Neural cell (in vitro differentiated cells): ENCODE measurements around the gene BOD1. TPM values are rescaled to one million over a fixed set of nuclear protein-coding genes. Genes with fewer than 3 reads are reported as not detected.

Source experiments
- H2AFZ ChIP-seq: fragments of 200-600, 300-800 bp; sonication (generic), shearing (Covaris generic); 2 replicates; pipeline ENCODE4 v1.6.0; 2014; ENCODE audit warnings: low read depth, mild to moderate bottlenecking, antibody characterized with exemption, low read length, moderate library complexity
- H3F3A ChIP-seq: fragments of 200-600 bp; shearing (Covaris generic); 2 replicates; pipeline ENCODE4 v1.6.1; 2016; ENCODE audit warnings: mild to moderate bottlenecking, moderate library complexity, mixed read lengths, antibody characterized with exemption, low read length; ENCODE audit not compliant: insufficient read depth, poor library complexity, severe bottlenecking
- H3K27ac ChIP-seq: fragments of 200-600, 300-800 bp; sonication (generic), shearing (Covaris generic); 2 replicates; pipeline ENCODE4 v1.5.1; 2014; ENCODE audit warnings: mild to moderate bottlenecking, low read length, moderate library complexity
- H3K27me3 ChIP-seq: fragments of 300-800, 200-600 bp; sonication (generic), shearing (Covaris generic); 2 replicates; pipeline ENCODE4 v1.6.0; 2014; ENCODE audit warnings: mild to moderate bottlenecking, low read depth, low read length, moderate library complexity; ENCODE audit not compliant: insufficient read depth
- H3K36me3 ChIP-seq: fragments of 300-800, 200-600 bp; sonication (generic), shearing (Covaris generic); 2 replicates; pipeline ENCODE4 v1.5.1; 2014; ENCODE audit warnings: mild to moderate bottlenecking, antibody characterized with exemption, low read length, moderate library complexity; ENCODE audit not compliant: insufficient read depth
- H3K4me2 ChIP-seq: fragments of 300-800, 200-600 bp; sonication (generic), shearing (Covaris generic); 2 replicates; pipeline ENCODE4 v1.6.0; 2014; ENCODE audit warnings: mild to moderate bottlenecking, low read length
- H3K4me3 ChIP-seq: fragments of 300-800, 200-600 bp; sonication (generic), shearing (Covaris generic); 2 replicates; pipeline ENCODE4 v1.5.1; 2014; ENCODE audit warnings: mild to moderate bottlenecking, low read length, moderate library complexity
- H3K79me2 ChIP-seq: fragments of 200-600 bp; shearing (Covaris generic); replicated peaks from 2 replicates; pipeline ENCODE4 v1.6.0; 2014; ENCODE audit warnings: mild to moderate bottlenecking, low read length, moderate library complexity; ENCODE audit not compliant: insufficient read depth
- H3K9ac ChIP-seq: fragments of 300-800, 200-600 bp; sonication (generic), shearing (Covaris generic); 2 replicates; pipeline ENCODE4 v1.6.1; 2016; ENCODE audit warnings: mild to moderate bottlenecking, low read length, mixed read lengths
- H3K9me2 ChIP-seq: fragments of 200-600 bp; shearing (Covaris generic); 2 replicates; pipeline ENCODE4 v1.6.1; 2016; ENCODE audit warnings: mild to moderate bottlenecking, low read length, mixed read lengths; ENCODE audit not compliant: insufficient read depth
- H3K9me3 ChIP-seq: fragments of 200-600, 300-800 bp; sonication (generic), shearing (Covaris generic); 2 replicates; pipeline ENCODE4 v1.6.1; 2016; ENCODE audit warnings: mild to moderate bottlenecking, mixed run types, low read length, moderate library complexity, mixed read lengths
- H4K20me1 ChIP-seq: fragments of 200-600 bp; shearing (Covaris generic); 2 replicates; pipeline ENCODE4 v1.6.1; 2016; ENCODE audit warnings: mild to moderate bottlenecking, mixed run types; ENCODE audit not compliant: insufficient read depth
- CTCF ChIP-seq: fragments of 450-650 bp; IDR thresholded peaks from 2 replicates; pipeline ENCODE4 v1.5.1; 2014; ENCODE audit warnings: antibody characterized with exemption, mild to moderate bottlenecking, moderate library complexity; ENCODE audit not compliant: poor library complexity, severe bottlenecking
- EP300 ChIP-seq: fragments of 450-650 bp; conservative IDR thresholded peaks from 2 replicates; pipeline ENCODE4 v1.6.1; 2014; ENCODE audit warnings: antibody characterized with exemption, mild to moderate bottlenecking, moderate library complexity; ENCODE audit not compliant: poor library complexity, severe bottlenecking
- EZH2 ChIP-seq: fragments of 200-600, 300-800 bp; shearing (Covaris generic), sonication (generic); IDR thresholded peaks from 2 replicates; pipeline ENCODE4 v1.6.1; 2014; ENCODE audit warnings: antibody characterized with exemption, low read length, borderline replicate concordance, mild to moderate bottlenecking; ENCODE audit not compliant: insufficient read depth, poor library complexity, severe bottlenecking
- MXI1 ChIP-seq: fragments of 450-650 bp; conservative IDR thresholded peaks from 2 replicates; pipeline ENCODE4 v1.6.1; 2014; ENCODE audit warnings: antibody characterized with exemption, mild to moderate bottlenecking; ENCODE audit not compliant: poor library complexity, severe bottlenecking
- POLR2AphosphoS5 ChIP-seq: IDR thresholded peaks from 2 replicates; pipeline ENCODE4 v1.6.1; 2012
- RAD21 ChIP-seq: fragments of 450-650 bp; conservative IDR thresholded peaks from 2 replicates; pipeline ENCODE4 v1.6.1; 2014; ENCODE audit warnings: antibody characterized with exemption, mild to moderate bottlenecking, moderate library complexity
- SMC3 ChIP-seq: fragments of 450-650 bp; conservative IDR thresholded peaks from 2 replicates; pipeline ENCODE4 v1.6.1; 2014; ENCODE audit warnings: antibody characterized with exemption, mild to moderate bottlenecking, moderate library complexity; ENCODE audit not compliant: poor library complexity
- TAF1 ChIP-seq: IDR thresholded peaks from 2 replicates; pipeline ENCODE4 v1.6.1; 2012; ENCODE audit warnings: low read depth
- polyA plus RNA-seq: library from polyadenylated mRNA; depleted of rRNA; stranded (reverse); fragments of >200 nt; gene quantifications from 2 replicates; pipeline ENCODE4 v1.2.3, GENCODE V29; 2014
- TF ChIP-seq, protein P1 (sequence below): IDR thresholded peaks from 2 replicates; pipeline ENCODE4 v1.6.1; 2012; ENCODE audit warnings: borderline replicate concordance

BOD1 gene
- polyA plus RNA-seq, 1 donor from 2014 or later = 178 TPM

GRCh38 chr5:173643964-173644363 is 27.5 kb upstream of the BOD1 start:
- TF ChIP-seq SMC3 (peak; percentile 66), RAD21 (peak; percentile 63), POLR2AphosphoS5 (peak; percentile 81), MXI1 (peak; percentile 89), CTCF (no peak), TAF1 (peak; percentile 51), EZH2 (no peak), EP300 (peak; percentile 80)
- TF ChIP-seq, protein P1, sequence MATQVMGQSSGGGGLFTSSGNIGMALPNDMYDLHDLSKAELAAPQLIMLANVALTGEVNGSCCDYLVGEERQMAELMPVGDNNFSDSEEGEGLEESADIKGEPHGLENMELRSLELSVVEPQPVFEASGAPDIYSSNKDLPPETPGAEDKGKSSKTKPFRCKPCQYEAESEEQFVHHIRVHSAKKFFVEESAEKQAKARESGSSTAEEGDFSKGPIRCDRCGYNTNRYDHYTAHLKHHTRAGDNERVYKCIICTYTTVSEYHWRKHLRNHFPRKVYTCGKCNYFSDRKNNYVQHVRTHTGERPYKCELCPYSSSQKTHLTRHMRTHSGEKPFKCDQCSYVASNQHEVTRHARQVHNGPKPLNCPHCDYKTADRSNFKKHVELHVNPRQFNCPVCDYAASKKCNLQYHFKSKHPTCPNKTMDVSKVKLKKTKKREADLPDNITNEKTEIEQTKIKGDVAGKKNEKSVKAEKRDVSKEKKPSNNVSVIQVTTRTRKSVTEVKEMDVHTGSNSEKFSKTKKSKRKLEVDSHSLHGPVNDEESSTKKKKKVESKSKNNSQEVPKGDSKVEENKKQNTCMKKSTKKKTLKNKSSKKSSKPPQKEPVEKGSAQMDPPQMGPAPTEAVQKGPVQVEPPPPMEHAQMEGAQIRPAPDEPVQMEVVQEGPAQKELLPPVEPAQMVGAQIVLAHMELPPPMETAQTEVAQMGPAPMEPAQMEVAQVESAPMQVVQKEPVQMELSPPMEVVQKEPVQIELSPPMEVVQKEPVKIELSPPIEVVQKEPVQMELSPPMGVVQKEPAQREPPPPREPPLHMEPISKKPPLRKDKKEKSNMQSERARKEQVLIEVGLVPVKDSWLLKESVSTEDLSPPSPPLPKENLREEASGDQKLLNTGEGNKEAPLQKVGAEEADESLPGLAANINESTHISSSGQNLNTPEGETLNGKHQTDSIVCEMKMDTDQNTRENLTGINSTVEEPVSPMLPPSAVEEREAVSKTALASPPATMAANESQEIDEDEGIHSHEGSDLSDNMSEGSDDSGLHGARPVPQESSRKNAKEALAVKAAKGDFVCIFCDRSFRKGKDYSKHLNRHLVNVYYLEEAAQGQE = peak; percentile 88
- H3K9ac ChIP-seq = peak overlapping the region; percentile 74
- H3K79me2 ChIP-seq = no peaks in the 10 kb centered on the region
- no peaks in the 10 kb centered on the region for H3K36me3 ChIP-seq
- H3K27ac ChIP-seq = peak overlapping the region; percentile 97
- peak overlapping the region; percentile 56 for H3K4me3 ChIP-seq
- H3F3A ChIP-seq = peaks cover 2% of the 10 kb centered on the region
- no peaks in the 10 kb centered on the region for H3K9me2 ChIP-seq
- peak overlapping the region; percentile 63 for H3K4me2 ChIP-seq
- no peaks in the 10 kb centered on the region for H4K20me1 ChIP-seq
- H3K27me3 ChIP-seq = no peaks in the 10 kb centered on the region
- H2AFZ ChIP-seq = peak overlapping the region; percentile 53
- no peaks in the 10 kb centered on the region for H3K9me3 ChIP-seq

DNA sequence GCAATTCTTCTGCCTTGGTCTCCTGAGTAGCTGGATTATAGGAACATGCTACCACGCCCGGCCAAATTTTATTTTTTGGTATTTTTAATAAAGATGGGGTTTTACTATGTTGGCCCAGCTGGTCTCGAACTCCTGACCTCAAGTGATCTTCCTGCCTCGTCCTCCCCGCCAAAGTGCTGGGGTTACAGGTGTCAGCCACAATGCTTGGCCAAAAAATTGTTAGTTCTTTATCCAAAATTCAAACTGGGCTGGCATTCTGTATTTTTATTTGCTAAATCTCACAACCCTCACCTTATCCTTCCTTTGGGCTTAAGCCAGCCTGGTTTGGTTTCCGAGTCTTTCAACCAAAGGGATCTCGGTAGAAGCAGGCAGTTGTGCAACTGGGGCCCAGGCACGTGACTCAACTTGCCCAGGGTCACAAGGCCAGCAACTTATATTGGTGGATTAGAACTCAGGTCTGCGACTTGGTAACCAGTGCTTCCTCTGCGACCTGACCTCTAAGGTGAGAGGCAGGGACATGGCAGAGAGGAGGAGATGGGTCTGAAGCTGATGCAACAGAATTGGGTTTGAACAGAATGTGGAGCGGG is 26.5 kb upstream of the BOD1 start:
- peak overlapping the region; percentile 56 for H3K4me3 ChIP-seq
- peak overlapping the region; percentile 61 for H3K4me2 ChIP-seq
- H3K79me2 ChIP-seq = no peaks in the 10 kb centered on the region
- H3K27me3 ChIP-seq = no peaks in the 10 kb centered on the region
- peak overlapping the region; percentile 97 for H3K27ac ChIP-seq
- TF ChIP-seq TAF1 = no peak
- no peak for TF ChIP-seq POLR2AphosphoS5
- TF ChIP-seq MXI1 = no peak
- TF ChIP-seq EZH2 = no peak
- TF ChIP-seq EP300 = no peak
- TF ChIP-seq SMC3 = no peak
- H3F3A ChIP-seq = peaks cover 2% of the 10 kb centered on the region
- no peaks in the 10 kb centered on the region for H4K20me1 ChIP-seq
- no peaks in the 10 kb centered on the region for H3K9me3 ChIP-seq
- no peak overlapping the region for H2AFZ ChIP-seq
- H3K36me3 ChIP-seq = no peaks in the 10 kb centered on the region
- H3K9ac ChIP-seq = peak overlapping the region; percentile 74
- no peaks in the 10 kb centered on the region for H3K9me2 ChIP-seq
